GM08714 (cell line): ENCODE results near the gene LMOD1.
"Not testable (repeated sequence)": the region's sequence is repeated elsewhere in the genome, so short reads cannot be mapped to it uniquely, and the experiment has no call there.

ENCODE experiments used
- H3K4me3 ChIP-seq: fragments of 200-500 bp; sonication (Bioruptor generic); 2 replicates; pipeline ENCODE4 v1.5.1; 2014; ENCODE audit warnings: mild to moderate bottlenecking, low read length, inconsistent platforms
- ZNF274 ChIP-seq: IDR thresholded peaks from 2 replicates; pipeline ENCODE4 v1.6.1; 2012; ENCODE audit warnings: mild to moderate bottlenecking, low read depth, low read length

Gene LMOD1

GRCh38 chr1:201958348-201958747 is 12.0 kb upstream of the LMOD1 start:
- H3K4me3 ChIP-seq: no peak overlapping the region
- TF ChIP-seq ZNF274: no peak

DNA sequence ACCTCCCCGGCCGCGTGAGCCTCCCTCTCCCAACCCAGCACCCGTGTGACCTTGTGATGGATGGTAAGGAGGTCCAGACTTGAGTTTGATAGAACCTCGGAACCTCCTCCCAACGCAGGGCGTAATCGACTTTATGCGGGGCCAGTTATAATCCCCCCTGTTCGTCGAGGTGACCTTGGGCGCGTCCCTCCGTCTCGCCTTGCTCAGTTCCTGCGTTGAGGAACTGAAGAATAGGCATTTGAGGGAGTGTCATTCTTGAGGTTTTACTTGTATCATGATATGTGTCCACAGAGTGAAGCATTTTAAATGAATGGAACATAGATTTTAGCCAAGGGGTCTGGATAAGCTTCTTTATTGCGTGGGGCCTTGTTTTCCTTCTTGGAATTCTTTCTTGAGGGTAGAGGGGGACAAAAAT is 9.4 kb upstream of the LMOD1 start:
- H3K4me3 ChIP-seq: peak overlapping the region; percentile 97
- no peak for TF ChIP-seq ZNF274

GRCh38 chr1:201955009-201955728 is 8.8 kb upstream of the LMOD1 start, which contains the start of gene TIMM17A:
TIMM17A (plus strand) TSS chr1:201955503; CDS start chr1:201955527, 24 bp downstream.
- no peak for TF ChIP-seq ZNF274
- peak within 1 kb of the TSS; percentile 97 for H3K4me3 ChIP-seq

GRCh38 chr1:201954263-201955008 is 8.1 kb upstream of the LMOD1 start:
- H3K4me3 ChIP-seq: peak overlapping the region; percentile 97
- TF ChIP-seq ZNF274: no peak

GRCh38 chr1:201949491-201949890 is 3.1 kb upstream of the LMOD1 start:
- TF ChIP-seq ZNF274: no peak
- no peak overlapping the region for H3K4me3 ChIP-seq

DNA sequence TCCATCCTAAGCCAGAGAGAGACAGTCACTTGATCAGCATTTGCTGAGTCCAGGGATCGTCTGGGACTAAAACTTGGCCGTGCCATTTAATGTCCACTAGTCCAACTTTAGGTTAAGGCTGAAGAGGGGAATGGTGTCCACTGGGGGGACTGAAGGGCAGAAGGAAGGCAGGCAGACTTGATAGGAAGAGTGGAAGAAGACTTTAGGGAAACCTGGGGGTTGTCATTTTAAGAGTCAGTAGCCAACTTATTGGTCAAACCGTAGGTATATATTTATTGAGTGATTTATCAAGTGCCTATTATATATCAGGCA is 1.3 kb upstream of the LMOD1 start:
- no peak for TF ChIP-seq ZNF274

DNA sequence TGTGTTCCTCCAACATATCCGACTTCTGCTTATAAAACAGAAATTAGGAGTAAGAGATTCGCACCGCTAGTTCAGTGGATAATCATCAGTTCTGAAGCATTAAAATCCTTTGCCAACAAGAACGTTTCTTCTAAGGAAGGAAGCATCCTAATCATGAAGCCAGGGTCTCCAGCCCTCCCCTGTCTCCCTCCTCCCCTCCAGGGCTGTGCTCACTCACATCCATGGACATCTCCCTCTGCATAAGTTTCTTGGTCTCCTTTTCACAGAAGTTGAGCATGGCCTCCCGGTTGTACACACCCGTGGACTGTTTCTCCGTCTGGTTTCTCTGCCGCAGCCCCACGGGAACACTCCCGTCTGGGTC is 505 bp downstream of the LMOD1 start:
- no peak overlapping the region for H3K4me3 ChIP-seq
- no peak for TF ChIP-seq ZNF274

More for the DNA sequence above, 1.3 kb upstream of the LMOD1 start:
- no peak overlapping the region for H3K4me3 ChIP-seq

DNA sequence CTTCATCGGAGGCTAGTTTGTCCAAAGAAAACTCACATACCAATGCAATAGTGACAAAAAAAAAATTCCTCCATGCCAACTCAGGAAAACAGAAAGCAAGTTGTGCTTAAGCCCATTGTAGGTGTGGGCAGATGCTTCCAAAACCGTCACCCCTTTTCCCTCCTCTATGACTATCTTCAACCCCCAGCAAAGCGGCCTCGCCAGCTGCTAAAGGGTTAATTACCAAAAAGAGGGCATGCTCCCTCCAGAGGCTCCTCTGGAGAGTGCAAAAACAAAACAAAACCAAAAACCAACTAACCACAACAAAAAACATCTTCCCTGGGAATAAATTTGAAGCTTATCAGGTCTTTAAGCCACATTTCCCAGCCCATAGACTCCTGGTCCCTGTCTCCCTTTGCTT is 1.2 kb downstream of the LMOD1 start:
- H3K4me3 ChIP-seq: no peak overlapping the region
- no peak for TF ChIP-seq ZNF274

DNA sequence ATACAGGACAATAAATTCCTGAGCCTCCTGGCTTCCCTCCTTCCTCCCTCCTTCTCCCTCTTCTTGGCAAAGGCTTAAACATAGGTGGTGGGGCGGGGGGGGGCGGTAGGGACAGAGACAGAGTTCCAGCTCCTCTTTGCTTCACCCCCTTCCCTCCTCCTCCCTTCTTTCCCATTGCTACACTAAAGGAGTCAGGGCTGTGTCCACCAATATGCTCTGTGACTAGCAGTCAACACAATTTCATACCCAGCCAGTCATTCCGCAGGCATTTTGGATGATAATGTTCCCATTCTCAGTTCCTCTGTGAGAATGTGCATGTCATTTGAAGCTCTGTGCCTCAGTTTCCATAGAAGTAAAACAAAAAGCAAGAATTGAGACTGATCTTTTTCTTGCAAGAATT is 1.7 kb downstream of the LMOD1 start:
- TF ChIP-seq ZNF274: no peak
- no peak overlapping the region for H3K4me3 ChIP-seq

GRCh38 chr1:201944002-201944401 is 2.3 kb downstream of the LMOD1 start:
- no peak overlapping the region for H3K4me3 ChIP-seq

GRCh38 chr1:201942129-201942495 is 4.2 kb downstream of the LMOD1 start:
- no peak overlapping the region for H3K4me3 ChIP-seq
- TF ChIP-seq ZNF274: no peak

More at GRCh38 chr1:201944002-201944401, 2.3 kb downstream of the LMOD1 start:
- no peak for TF ChIP-seq ZNF274

DNA sequence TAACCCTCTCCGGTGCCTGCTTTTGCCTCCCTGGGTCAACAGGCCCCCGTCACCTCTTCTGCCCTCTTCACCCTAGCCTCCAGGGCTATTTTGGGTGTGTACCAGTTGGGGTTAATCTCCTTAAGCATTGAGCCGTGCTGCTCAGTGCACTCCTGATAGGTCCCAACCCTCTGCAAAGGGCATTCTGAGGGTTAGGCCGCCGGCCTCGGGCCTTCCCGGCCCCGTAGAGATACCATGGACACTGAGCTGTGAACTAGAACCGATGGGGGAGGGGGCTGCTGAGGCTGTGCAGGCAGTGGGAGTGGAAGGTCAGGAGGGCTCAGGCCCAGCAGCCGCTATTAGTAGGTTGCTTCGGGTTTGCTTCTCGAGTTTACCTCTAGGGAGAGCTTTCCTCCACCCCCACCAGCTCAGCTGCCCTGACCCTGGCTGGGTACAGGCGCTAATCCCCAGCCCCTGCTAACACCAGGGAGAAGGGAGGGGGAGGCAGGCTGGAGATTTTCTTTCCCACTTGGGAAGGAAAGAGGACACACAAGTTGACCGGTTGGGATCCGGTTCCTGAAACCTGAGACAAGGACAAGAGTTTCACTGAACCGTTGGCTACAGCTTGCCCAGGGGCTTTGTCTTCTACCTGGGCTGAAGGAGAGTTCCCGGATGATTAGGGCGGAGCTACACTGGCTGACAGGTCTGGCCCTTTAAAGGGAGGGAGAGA is 4.8 kb downstream of the LMOD1 start:
- no peak for TF ChIP-seq ZNF274
- H3K4me3 ChIP-seq: no peak overlapping the region

DNA sequence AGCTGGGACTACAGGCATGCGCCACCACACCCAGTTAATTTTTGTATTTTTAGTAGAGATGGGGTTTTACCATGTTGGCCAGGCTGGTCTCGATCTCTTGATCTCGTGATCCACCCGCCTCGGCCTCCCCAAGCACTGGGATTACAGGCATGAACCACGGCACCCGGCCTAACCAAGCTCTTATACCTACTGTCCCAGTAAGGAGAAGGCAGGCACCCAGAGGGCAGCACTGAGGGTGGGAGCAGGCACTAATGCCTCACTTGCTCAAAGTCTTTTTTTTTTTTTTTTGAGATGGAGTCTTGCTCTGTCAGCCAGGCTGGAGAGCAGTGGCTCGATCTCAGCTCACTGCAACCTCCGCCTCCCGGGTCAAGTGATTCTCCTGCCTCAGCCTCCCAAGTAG is 6.0 kb downstream of the LMOD1 start:
- H3K4me3 ChIP-seq: not testable (repeated sequence)

- H3K4me3 ChIP-seq: no peak overlapping the region
- TF ChIP-seq ZNF274: no peak
Observed at GRCh38 chr1:201939574-201939973, 6.8 kb downstream of the LMOD1 start.

DNA sequence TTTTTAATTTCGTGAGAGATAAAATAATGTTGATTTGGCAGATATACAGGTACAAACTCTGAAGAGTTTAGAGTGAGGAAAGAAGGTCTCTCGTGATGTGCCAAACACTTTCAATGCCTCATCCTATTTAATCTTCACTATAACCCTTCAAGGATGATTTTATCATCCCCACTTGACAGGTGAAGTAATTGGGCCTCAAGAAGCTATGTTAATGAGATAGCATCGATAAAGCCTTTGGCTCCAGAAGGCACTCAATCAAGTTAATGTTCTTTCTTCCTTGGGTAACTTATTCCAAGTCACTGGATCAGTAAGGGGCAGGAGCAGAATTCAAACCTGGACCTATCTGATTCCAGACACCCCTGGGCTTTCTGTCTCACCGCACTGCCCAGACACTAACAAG is 7.2 kb downstream of the LMOD1 start:
- H3K4me3 ChIP-seq: no peak overlapping the region
- no peak for TF ChIP-seq ZNF274
